ENCODE results near the gene U2AF1L4.

DNA sequence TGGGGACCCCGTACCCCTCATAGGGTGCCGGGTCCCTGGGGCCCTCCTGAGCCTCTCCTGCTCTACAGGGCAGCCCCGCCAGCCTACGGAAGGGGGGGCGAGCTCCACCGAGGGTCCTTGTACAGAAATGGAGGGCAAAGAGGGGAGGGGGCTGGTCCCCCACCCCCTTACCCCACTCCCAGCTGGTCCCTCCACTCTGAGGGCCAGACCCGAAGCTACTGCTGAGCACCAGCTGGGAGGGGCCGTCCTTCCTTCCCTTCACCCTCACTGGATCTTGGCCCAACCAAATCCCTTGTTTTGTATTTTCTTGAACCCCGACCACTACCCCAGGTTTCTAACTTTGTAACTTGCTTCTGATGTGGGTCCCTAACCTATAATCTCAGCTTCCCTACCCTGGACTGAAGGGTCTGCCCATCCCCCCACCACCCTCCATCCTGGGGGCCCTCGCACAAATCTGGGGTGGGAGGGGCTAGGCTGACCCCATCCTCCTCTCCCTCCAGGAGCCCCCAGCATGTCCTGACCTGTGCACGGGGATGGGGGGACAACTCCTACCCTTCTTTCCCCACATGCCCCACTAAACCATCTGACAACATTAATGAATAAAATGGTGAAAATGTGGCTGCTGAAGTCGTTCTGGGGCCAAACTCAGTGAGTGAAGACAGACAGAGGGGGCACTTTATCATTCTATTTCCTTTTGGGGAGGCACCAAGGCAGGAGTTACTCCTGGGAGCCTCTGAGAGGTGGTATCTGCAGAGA, 43.2 kb upstream of the U2AF1L4 start:
- TF ChIP-seq, protein P1, sequence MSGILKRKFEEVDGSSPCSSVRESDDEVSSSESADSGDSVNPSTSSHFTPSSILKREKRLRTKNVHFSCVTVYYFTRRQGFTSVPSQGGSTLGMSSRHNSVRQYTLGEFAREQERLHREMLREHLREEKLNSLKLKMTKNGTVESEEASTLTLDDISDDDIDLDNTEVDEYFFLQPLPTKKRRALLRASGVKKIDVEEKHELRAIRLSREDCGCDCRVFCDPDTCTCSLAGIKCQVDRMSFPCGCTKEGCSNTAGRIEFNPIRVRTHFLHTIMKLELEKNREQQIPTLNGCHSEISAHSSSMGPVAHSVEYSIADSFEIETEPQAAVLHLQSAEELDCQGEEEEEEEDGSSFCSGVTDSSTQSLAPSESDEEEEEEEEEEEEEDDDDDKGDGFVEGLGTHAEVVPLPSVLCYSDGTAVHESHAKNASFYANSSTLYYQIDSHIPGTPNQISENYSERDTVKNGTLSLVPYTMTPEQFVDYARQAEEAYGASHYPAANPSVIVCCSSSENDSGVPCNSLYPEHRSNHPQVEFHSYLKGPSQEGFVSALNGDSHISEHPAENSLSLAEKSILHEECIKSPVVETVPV (CRISPR knock-in tag; IDR thresholded peaks at IDR 0.05), result no peak
- TF ChIP-seq ZFP30 (CRISPR knock-in tag; IDR thresholded peaks at IDR 0.05) (no peak), GLIS3 (CRISPR knock-in tag; IDR thresholded peaks at IDR 0.05) (no peak), PPARA (CRISPR knock-in tag; IDR thresholded peaks at IDR 0.05; ENCODE audit: borderline replicate concordance) (no peak)
